Naive thymus-derived CD8-positive, alpha-beta T cell (primary cell): ENCODE results near the gene SET. TPM values are rescaled to one million over a fixed set of nuclear protein-coding genes. Genes with fewer than 3 reads are reported as not detected.
"Not testable (repeated sequence)": the region's sequence is repeated elsewhere in the genome, so short reads cannot be mapped to it uniquely, and the experiment has no call there.

Experiments used
- ATAC-seq, 2 donors: fragments of 150-1000 bp; cut with Tn5 transposase in 1 of 2; sonication (Bioruptor Pico), chemical (Tn5 transposase) in 1 of 2; 1 replicate in 1 of 2; 2 replicates in 1 of 2; pipeline ENCODE4 v1.10.0; 2021; ENCODE audit warnings: mild to moderate bottlenecking in 2 of 2, moderate library complexity in 2 of 2
- POLR2A ChIA-PET: fragments of 350-600 bp; sonication (Branson Sonifier 250); formaldehyde crosslinking; loops from one replicate; lab custom pipeline; 2021; ENCODE audit warnings: antibody characterized with exemption; lab: Charles Lee
- DNase-seq, 10 donors: peaks; one replicate each; pipeline versions ENCODE4 v3.0.0 to v3.0.0-alpha.2; 2020 to 2022
- H3K27ac Mint-ChIP-seq, 10 donors: one replicate each; pipeline ENCODE4 v1.8.0; 2020 to 2022; ENCODE audit warnings: mild to moderate bottlenecking in 10 of 10, mixed read lengths in 10 of 10, moderate library complexity in 4 of 10, inconsistent platforms in 1 of 10
- H3K27me3 Mint-ChIP-seq, 5 donors: one replicate each; pipeline ENCODE4 v1.8.0; 2021 to 2022; ENCODE audit warnings: mixed read lengths in 5 of 5
- H3K36me3 Mint-ChIP-seq, 3 donors: one replicate each; pipeline ENCODE4 v1.8.0; 2020 to 2022; ENCODE audit warnings: mixed read lengths in 3 of 3, mild to moderate bottlenecking in 2 of 3, inconsistent platforms in 1 of 3
- H3K4me1 Mint-ChIP-seq, 4 donors: one replicate each; pipeline ENCODE4 v1.8.0; 2021 to 2022; ENCODE audit warnings: mixed read lengths in 4 of 4
- H3K4me3 Mint-ChIP-seq, 10 donors: one replicate each; pipeline ENCODE4 v1.8.0; 2020 to 2022; ENCODE audit warnings: mild to moderate bottlenecking in 10 of 10, mixed read lengths in 10 of 10, moderate library complexity in 6 of 10, inconsistent platforms in 1 of 10
- H3K9me3 Mint-ChIP-seq, 9 donors: one replicate each; pipeline ENCODE4 v1.8.0; 2020 to 2022; ENCODE audit warnings: mixed read lengths in 9 of 9, mild to moderate bottlenecking in 3 of 9, inconsistent platforms in 1 of 9, moderate library complexity in 1 of 9
- polyA plus RNA-seq, 3 donors: library from polyadenylated mRNA; unstranded; fragments of 300-500 nt; fragmentation: Illumina TruSeq; gene quantifications; one replicate each; pipeline ENCODE4 v1.2.3, GENCODE V29; 2021
- total RNA-seq, 8 experiments: library from RNA in 2 of 8; stranded (reverse) in 2 of 8; gene quantifications; one replicate each; pipeline ENCODE4 v1.2.3 and lab custom pipeline; 2021 to 2026

SET gene
- total and polyA plus RNA-seq, 5 experiments from 2014 or later = 179 to 325 (median 229) TPM

GRCh38 chr9:128657796-128658195 lies 31.2 kb upstream of the SET start:
- Mint-ChIP-seq H3K4me3 (peak overlapping the region in 2 of 10 donors; percentile 96 to 97), H3K36me3 (no peaks in the 10 kb centered on the region), H3K9me3 (no peaks in the 10 kb centered on the region), H3K4me1 (peaks cover 0 to 17% (median 3%) of the 10 kb centered on the region in 4 donors), H3K27me3 (no peaks in the 10 kb centered on the region), H3K27ac (peak overlapping the region in 7 of 10 donors; percentile 96 to 100 (median 99))
- POLR2A ChIA-PET = interaction anchor here (0.5 to 4.9 kb wide), 5 partner anchors 9 to 66 kb away, joined by 3 to 34 read pairs (median 5); partner anchors contain the start of genes SET and ZDHHC12
- no peak for DNase-seq
- ATAC-seq = no peak

- H3K9me3 Mint-ChIP-seq, POLR2A ChIA-PET, H3K27ac Mint-ChIP-seq, ATAC-seq, DNase-seq, H3K27me3 Mint-ChIP-seq, H3K4me3 Mint-ChIP-seq, H3K36me3 Mint-ChIP-seq, H3K4me1 Mint-ChIP-seq: not testable (repeated sequence)
Observed at GRCh38 chr9:128666481-128666941, 22.5 kb upstream of the SET start.

- H3K36me3 Mint-ChIP-seq = no peaks in the 10 kb centered on the region
- H3K9me3 Mint-ChIP-seq = no peaks in the 10 kb centered on the region
- DNase-seq (no peak), ATAC-seq (no peak)
- no peak overlapping the region for H3K4me3 Mint-ChIP-seq
- H3K27ac Mint-ChIP-seq = no peak overlapping the region
- H3K4me1 Mint-ChIP-seq = no peaks in the 10 kb centered on the region
- no peaks in the 10 kb centered on the region for H3K27me3 Mint-ChIP-seq
- POLR2A ChIA-PET = interaction anchor here (0.6 kb wide), 2 partner anchors 189 to 202 kb away, joined by 3 to 4 read pairs; no protein-coding TSS in a partner anchor
Observed at GRCh38 chr9:128669786-128670185, 19.2 kb upstream of the SET start.

- POLR2A ChIA-PET = interaction anchor here (0.5 to 3.1 kb wide), 4 partner anchors 9 to 563 kb away, joined by 3 to 16 read pairs (median 6); no protein-coding TSS in a partner anchor
- Mint-ChIP-seq H3K36me3 (peaks cover 0 to 7% (median 0%) of the 10 kb centered on the region in 3 donors), H3K27me3 (no peaks in the 10 kb centered on the region), H3K9me3 (no peaks in the 10 kb centered on the region), H3K4me1 (peaks cover 0 to 3% (median 0%) of the 10 kb centered on the region in 4 donors), H3K4me3 (no peak overlapping the region), H3K27ac (peak overlapping the region in 1 of 10 donors; percentile 48)
- DNase-seq = no peak
- ATAC-seq = no peak
Observed at GRCh38 chr9:128675382-128675781, 13.6 kb upstream of the SET start.

GRCh38 chr9:128677794-128678193 lies 11.2 kb upstream of the SET start:
- ATAC-seq = no peak
- DNase-seq = no peak
- POLR2A ChIA-PET = interaction anchor here (0.7 kb wide), 1 partner anchor 17 kb away, joined by 5 read pairs; no protein-coding TSS in a partner anchor
- Mint-ChIP-seq H3K4me1 (peaks cover 0 to 15% (median 3%) of the 10 kb centered on the region in 4 donors), H3K9me3 (no peaks in the 10 kb centered on the region), H3K36me3 (peaks cover 0 to 10% (median 0%) of the 10 kb centered on the region in 3 donors), H3K27me3 (no peaks in the 10 kb centered on the region), H3K4me3 (no peak overlapping the region), H3K27ac (peak overlapping the region in 2 of 10 donors; percentile 10 to 70)

GRCh38 chr9:128683340-128684064 lies 5.5 kb upstream of the SET start:
- POLR2A ChIA-PET = interaction anchor here (0.5 to 3.2 kb wide), 9 partner anchors 10 to 266 kb away, joined by 3 to 19 read pairs (median 5); partner anchors contain the start of genes PKN3 and ZDHHC12
- H3K27ac Mint-ChIP-seq = peak overlapping the region; percentile 90 to 100 (median 98)
- H3K4me3 Mint-ChIP-seq = peak overlapping the region; percentile 93 to 100 (median 98)
- no peaks in the 10 kb centered on the region for H3K27me3 Mint-ChIP-seq
- peaks cover 25 to 70% (median 54%) of the 10 kb centered on the region in 4 donors for H3K4me1 Mint-ChIP-seq
- DNase-seq (peak in 3 of 10 donors; percentile 23 to 31 (median 27)), ATAC-seq (no peak)
- H3K9me3 Mint-ChIP-seq = no peaks in the 10 kb centered on the region
- peaks cover 0 to 3% (median 0%) of the 10 kb centered on the region in 3 donors for H3K36me3 Mint-ChIP-seq

GRCh38 chr9:128684065-128684324 lies 5.0 kb upstream of the SET start:
- Mint-ChIP-seq H3K27me3 (no peaks in the 10 kb centered on the region), H3K4me1 (peaks cover 25 to 71% (median 54%) of the 10 kb centered on the region in 4 donors), H3K27ac (peak overlapping the region; percentile 90 to 100 (median 98)), H3K36me3 (peaks cover 0 to 3% (median 0%) of the 10 kb centered on the region in 3 donors), H3K9me3 (no peaks in the 10 kb centered on the region), H3K4me3 (peak overlapping the region; percentile 93 to 100 (median 98))
- ATAC-seq (no peak), DNase-seq (no peak)
- POLR2A ChIA-PET = interaction anchor here (0.5 to 3.2 kb wide), 9 partner anchors 10 to 265 kb away, joined by 3 to 19 read pairs (median 5); partner anchors contain the start of genes PKN3 and ZDHHC12

- no peaks in the 10 kb centered on the region for H3K27me3 Mint-ChIP-seq
- peaks cover 0 to 3% (median 0%) of the 10 kb centered on the region in 3 donors for H3K36me3 Mint-ChIP-seq
- H3K27ac Mint-ChIP-seq = peak overlapping the region; percentile 90 to 100 (median 98)
- peaks cover 25 to 71% (median 54%) of the 10 kb centered on the region in 4 donors for H3K4me1 Mint-ChIP-seq
- POLR2A ChIA-PET = interaction anchor here (0.5 to 3.2 kb wide), 13 partner anchors 11 to 265 kb away, joined by 3 to 19 read pairs (median 4); partner anchors contain the start of genes PKN3 and ZDHHC12
- H3K9me3 Mint-ChIP-seq = no peaks in the 10 kb centered on the region
- peak overlapping the region; percentile 93 to 100 (median 98) for H3K4me3 Mint-ChIP-seq
- ATAC-seq (peak; percentile 45 to 55), DNase-seq (peak; percentile 57 to 87 (median 68))
Observed at GRCh38 chr9:128684325-128685199, 4.5 kb upstream of the SET start.

- no peaks in the 10 kb centered on the region for H3K27me3 Mint-ChIP-seq
- DNase-seq (peak in 5 of 10 donors; percentile 23 to 47 (median 36)), ATAC-seq (no peak)
- H3K9me3 Mint-ChIP-seq = no peaks in the 10 kb centered on the region
- peaks cover 29 to 73% (median 60%) of the 10 kb centered on the region in 4 donors for H3K4me1 Mint-ChIP-seq
- peak overlapping the region; percentile 90 to 100 (median 98) for H3K27ac Mint-ChIP-seq
- POLR2A ChIA-PET = interaction anchor here (0.5 to 3.2 kb wide), 7 partner anchors 12 to 98 kb away, joined by 3 to 19 read pairs (median 6); no protein-coding TSS in a partner anchor
- H3K36me3 Mint-ChIP-seq = peaks cover 0 to 8% (median 0%) of the 10 kb centered on the region in 3 donors
- peak overlapping the region; percentile 93 to 100 (median 98) for H3K4me3 Mint-ChIP-seq
Observed at GRCh38 chr9:128685636-128686489, 3.2 kb upstream of the SET start.

GRCh38 chr9:128687453-128687852 lies 1.6 kb upstream of the SET start:
- POLR2A ChIA-PET = interaction anchor here (0.5 to 4.2 kb wide), 8 partner anchors 10 to 558 kb away, joined by 3 to 25 read pairs (median 4); partner anchors contain the start of genes SPTAN1 and ZDHHC12
- Mint-ChIP-seq H3K27ac (peak overlapping the region in 9 of 10 donors; percentile 66 to 100 (median 97)), H3K36me3 (peaks cover 0 to 21% (median 6%) of the 10 kb centered on the region in 3 donors), H3K27me3 (no peaks in the 10 kb centered on the region), H3K4me3 (peak overlapping the region in 6 of 10 donors; percentile 85 to 100 (median 96)), H3K4me1 (peaks cover 37 to 77% (median 68%) of the 10 kb centered on the region in 4 donors), H3K9me3 (no peaks in the 10 kb centered on the region)
- DNase-seq (no peak), ATAC-seq (no peak)

- Mint-ChIP-seq H3K36me3 (peaks cover 0 to 40% (median 14%) of the 10 kb centered on the region in 3 donors), H3K27me3 (no peaks in the 10 kb centered on the region), H3K4me1 (peaks cover 36 to 67% (median 63%) of the 10 kb centered on the region in 4 donors), H3K27ac (peak overlapping the region in 5 of 10 donors; percentile 33 to 74 (median 66)), H3K4me3 (peak overlapping the region in 9 of 10 donors; percentile 18 to 85 (median 58)), H3K9me3 (no peaks in the 10 kb centered on the region)
- DNase-seq (peak in 5 of 10 donors; percentile 37 to 81 (median 52)), ATAC-seq (peak; percentile 15 to 23)
- POLR2A ChIA-PET = interaction anchor here (0.6 to 4.5 kb wide), 23 partner anchors 8 to 391 kb away, joined by 3 to 34 read pairs (median 4); partner anchors contain the start of genes DOLPP1, DYNC2I2, ENDOG and KYAT1
Observed at GRCh38 chr9:128689293-128689774, 312 bp downstream of the SET start.
